ENCODE results near the gene PTPRM. TPM values are rescaled to one million over a fixed set of nuclear protein-coding genes. Genes with fewer than 3 reads are reported as not detected.

Gene PTPRM
- total and polyA plus RNA-seq, 2 experiments from 2014 or later = 1.6 to 5.3 TPM

DNA sequence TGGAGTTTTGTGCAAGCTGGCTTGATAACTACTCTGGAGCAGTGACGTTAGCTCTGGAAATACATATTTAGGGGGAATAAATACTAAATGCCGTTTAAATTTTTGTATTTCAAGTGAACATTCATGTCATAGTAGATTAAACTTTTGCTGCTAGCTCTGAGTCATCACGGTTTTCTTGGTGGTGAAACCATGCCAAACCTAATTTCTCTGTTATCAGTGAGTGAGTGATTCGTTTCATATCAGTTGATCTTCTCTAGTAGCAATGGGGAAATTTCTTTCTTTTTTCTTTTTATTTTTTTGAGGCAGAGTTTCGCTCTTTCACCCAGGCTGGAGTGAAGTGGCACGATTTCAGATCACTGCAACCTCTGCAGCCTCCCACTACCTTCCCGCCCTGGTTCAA lies 211.1 kb downstream of the PTPRM start:
- no peaks in the 10 kb centered on the region for H3K4me1 Mint-ChIP-seq
- H3K79me2 ChIP-seq (replicated peaks; ENCODE audit: insufficient read depth) = no peaks in the 10 kb centered on the region
- H3K36me3 ChIP-seq (ENCODE audit: insufficient read depth) = no peaks in the 10 kb centered on the region
- H3K36me3 Mint-ChIP-seq (ENCODE audit: low read depth) = no peaks in the 10 kb centered on the region
- no peaks in the 10 kb centered on the region for H3K27me3 Mint-ChIP-seq (ENCODE audit: insufficient read depth, low read depth, poor library complexity)
- TF ChIP-seq CTCF (conservative IDR thresholded peaks at IDR 0.05; ENCODE audit: low read depth in 2 of 2) (no peak), REST (IDR thresholded peaks at IDR 0.05; ENCODE audit: unreplicated experiment) (no peak), ZNF114 (CRISPR knock-in tag; IDR thresholded peaks at IDR 0.05) (no peak)
- TF ChIP-seq, protein P1, sequence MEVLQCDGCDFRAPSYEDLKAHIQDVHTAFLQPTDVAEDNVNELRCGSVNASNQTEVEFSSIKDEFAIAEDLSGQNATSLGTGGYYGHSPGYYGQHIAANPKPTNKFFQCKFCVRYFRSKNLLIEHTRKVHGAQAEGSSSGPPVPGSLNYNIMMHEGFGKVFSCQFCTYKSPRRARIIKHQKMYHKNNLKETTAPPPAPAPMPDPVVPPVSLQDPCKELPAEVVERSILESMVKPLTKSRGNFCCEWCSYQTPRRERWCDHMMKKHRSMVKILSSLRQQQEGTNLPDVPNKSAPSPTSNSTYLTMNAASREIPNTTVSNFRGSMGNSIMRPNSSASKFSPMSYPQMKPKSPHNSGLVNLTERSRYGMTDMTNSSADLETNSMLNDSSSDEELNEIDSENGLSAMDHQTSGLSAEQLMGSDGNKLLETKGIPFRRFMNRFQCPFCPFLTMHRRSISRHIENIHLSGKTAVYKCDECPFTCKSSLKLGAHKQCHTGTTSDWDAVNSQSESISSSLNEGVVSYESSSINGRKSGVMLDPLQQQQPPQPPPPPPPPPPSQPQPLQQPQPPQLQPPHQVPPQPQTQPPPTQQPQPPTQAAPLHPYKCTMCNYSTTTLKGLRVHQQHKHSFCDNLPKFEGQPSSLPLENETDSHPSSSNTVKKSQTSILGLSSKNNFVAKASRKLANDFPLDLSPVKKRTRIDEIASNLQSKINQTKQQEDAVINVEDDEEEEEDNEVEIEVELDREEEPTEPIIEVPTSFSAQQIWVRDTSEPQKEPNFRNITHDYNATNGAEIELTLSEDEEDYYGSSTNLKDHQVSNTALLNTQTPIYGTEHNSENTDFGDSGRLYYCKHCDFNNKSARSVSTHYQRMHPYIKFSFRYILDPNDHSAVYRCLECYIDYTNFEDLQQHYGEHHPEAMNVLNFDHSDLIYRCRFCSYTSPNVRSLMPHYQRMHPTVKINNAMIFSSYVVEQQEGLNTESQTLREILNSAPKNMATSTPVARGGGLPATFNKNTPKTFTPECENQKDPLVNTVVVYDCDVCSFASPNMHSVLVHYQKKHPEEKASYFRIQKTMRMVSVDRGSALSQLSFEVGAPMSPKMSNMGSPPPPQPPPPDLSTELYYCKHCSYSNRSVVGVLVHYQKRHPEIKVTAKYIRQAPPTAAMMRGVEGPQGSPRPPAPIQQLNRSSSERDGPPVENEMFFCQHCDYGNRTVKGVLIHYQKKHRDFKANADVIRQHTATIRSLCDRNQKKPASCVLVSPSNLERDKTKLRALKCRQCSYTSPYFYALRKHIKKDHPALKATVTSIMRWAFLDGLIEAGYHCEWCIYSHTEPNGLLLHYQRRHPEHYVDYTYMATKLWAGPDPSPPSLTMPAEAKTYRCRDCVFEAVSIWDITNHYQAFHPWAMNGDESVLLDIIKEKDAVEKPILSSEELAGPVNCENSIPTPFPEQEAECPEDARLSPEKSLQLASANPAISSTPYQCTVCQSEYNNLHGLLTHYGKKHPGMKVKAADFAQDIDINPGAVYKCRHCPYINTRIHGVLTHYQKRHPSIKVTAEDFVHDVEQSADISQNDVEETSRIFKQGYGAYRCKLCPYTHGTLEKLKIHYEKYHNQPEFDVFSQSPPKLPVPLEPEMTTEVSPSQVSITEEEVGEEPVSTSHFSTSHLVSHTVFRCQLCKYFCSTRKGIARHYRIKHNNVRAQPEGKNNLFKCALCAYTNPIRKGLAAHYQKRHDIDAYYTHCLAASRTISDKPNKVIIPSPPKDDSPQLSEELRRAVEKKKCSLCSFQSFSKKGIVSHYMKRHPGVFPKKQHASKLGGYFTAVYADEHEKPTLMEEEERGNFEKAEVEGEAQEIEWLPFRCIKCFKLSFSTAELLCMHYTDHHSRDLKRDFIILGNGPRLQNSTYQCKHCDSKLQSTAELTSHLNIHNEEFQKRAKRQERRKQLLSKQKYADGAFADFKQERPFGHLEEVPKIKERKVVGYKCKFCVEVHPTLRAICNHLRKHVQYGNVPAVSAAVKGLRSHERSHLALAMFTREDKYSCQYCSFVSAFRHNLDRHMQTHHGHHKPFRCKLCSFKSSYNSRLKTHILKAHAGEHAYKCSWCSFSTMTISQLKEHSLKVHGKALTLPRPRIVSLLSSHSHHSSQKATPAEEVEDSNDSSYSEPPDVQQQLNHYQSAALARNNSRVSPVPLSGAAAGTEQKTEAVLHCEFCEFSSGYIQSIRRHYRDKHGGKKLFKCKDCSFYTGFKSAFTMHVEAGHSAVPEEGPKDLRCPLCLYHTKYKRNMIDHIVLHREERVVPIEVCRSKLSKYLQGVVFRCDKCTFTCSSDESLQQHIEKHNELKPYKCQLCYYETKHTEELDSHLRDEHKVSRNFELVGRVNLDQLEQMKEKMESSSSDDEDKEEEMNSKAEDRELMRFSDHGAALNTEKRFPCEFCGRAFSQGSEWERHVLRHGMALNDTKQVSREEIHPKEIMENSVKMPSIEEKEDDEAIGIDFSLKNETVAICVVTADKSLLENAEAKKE (CRISPR knock-in tag; IDR thresholded peaks at IDR 0.05) = no peak
- TF ChIP-seq, protein P2, sequence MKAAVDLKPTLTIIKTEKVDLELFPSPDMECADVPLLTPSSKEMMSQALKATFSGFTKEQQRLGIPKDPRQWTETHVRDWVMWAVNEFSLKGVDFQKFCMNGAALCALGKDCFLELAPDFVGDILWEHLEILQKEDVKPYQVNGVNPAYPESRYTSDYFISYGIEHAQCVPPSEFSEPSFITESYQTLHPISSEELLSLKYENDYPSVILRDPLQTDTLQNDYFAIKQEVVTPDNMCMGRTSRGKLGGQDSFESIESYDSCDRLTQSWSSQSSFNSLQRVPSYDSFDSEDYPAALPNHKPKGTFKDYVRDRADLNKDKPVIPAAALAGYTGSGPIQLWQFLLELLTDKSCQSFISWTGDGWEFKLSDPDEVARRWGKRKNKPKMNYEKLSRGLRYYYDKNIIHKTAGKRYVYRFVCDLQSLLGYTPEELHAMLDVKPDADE (IDR thresholded peaks at IDR 0.05) = no peak
- no peaks in the 10 kb centered on the region for H3K9me2 ChIP-seq (ENCODE audit: insufficient read depth)
- no peak overlapping the region for H2AFZ ChIP-seq
- no peaks in the 10 kb centered on the region for H3K9me3 Mint-ChIP-seq
- no peak overlapping the region for H3K4me3 Mint-ChIP-seq
- H3K27me3 ChIP-seq (ENCODE audit: insufficient read depth) = no peaks in the 10 kb centered on the region
- no peaks in the 10 kb centered on the region for H3K4me1 ChIP-seq (ENCODE audit: insufficient read depth)
- no peak overlapping the region for H3K27ac ChIP-seq (ENCODE audit: low read depth)
- no peak overlapping the region for H3K4me3 ChIP-seq
- no peak overlapping the region for H3K27ac Mint-ChIP-seq
- no peaks in the 10 kb centered on the region for H4K20me1 ChIP-seq (replicated peaks; ENCODE audit: insufficient read depth)
- DNase-seq (ENCODE audit: low spot score) (no peak), ATAC-seq (no peak)
- no peak overlapping the region for H3K4me2 ChIP-seq
- H3F3A ChIP-seq (replicated peaks; ENCODE audit: low read depth) = no peaks in the 10 kb centered on the region
